RCC 7860 (cell line): Measurements from ENCODE around the gene ZNF337.
"Not testable (repeated sequence)": the region's sequence is repeated elsewhere in the genome, so short reads cannot be mapped to it uniquely, and the experiment has no call there.

Source experiments
- DNase-seq: peaks from one replicate; pipeline ENCODE4 v3.0.0-alpha.2; 2015; ENCODE audit warnings: low spot score
- FAIRE-seq: peaks from 2 replicates; lab custom pipeline; 2012; peaks lifted over from hg19 to GRCh38; lab: Jason Lieb, UNC

The ZNF337 gene

DNA sequence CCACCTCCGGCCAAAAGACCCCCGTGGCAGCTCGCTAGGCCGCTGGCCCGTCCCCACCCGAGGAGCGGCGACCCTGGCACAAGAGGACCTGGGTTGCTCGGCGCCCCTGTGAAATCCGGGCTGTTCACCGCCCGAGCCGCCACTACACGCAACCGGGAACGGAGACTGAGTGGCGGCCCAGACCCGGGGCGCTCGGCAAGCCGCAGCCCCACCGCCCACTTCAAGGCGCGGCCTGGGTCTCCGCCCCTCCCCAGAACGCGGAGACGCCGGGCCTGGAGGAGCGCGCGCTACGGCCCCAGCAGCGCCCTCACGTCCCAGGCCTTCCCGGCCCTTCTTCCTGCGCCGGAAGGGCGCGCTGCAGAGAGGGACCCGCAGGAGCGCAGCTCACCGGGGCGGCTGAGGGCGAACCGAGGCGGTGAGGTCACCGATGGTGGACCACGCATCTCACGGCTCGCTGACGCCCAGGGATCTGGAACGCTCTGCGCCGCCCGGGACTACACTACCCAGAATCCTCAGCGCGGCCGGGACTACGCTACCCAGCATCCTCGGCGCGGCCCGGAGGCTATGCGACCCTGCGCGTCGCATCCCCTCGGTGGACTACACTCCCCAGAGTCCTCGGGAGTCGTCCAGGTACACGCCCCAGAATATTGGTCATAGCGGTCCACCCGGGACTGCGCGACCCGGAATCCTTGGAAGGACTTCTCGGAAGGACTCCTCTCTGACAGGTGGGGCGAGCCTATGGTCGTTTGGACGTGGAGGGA lies at the start of gene ZNF337:
ZNF337 (minus strand) TSS at position 483 of the 761 bp plus-strand sequence. CDS start 10,436 bp downstream, outside the sequence.
- peak; percentile 87 for FAIRE-seq
- peak; percentile 90 for DNase-seq

DNA sequence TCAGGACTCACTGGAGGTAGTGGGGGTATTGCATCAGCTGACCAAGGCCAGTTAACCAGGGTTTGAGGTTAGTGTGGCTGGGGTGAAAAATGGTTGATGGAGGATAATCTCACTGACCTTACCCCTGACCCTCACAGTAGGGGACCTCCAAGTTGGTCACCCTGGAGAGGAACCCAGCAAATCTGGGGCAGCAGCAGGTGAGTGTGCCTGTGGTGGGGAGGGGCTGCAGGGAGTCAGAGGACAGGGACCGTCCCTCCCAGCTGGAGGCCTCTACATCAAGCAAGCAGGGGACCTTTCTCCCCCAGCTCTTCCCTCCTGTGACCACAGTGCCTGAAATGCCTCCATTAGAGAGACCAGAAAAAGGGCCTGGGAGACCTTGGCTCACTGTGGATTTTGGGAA lies 49.1 kb upstream of the ZNF337 start:
- FAIRE-seq (no peak), DNase-seq (no peak)

DNA sequence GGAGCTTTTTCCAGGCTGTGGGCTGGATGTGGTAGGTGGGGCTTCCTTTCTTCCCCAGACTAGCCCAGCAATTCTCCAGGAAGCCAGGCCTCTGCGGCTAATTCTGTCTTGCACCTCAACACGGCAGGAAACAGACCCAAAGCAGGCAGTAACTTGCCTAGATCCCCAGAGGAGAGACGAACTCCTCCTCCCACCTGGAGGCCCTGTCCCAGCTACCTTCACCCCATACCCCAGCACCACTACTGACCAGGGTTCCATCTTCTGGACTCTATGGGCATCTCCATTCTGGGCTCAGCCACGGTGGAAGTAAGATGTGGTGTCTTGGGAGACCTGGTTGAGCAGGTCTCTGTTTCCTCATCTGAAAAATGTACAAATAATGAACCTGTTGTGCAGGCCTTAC lies 48.4 kb upstream of the ZNF337 start:
- FAIRE-seq = no peak

DNA sequence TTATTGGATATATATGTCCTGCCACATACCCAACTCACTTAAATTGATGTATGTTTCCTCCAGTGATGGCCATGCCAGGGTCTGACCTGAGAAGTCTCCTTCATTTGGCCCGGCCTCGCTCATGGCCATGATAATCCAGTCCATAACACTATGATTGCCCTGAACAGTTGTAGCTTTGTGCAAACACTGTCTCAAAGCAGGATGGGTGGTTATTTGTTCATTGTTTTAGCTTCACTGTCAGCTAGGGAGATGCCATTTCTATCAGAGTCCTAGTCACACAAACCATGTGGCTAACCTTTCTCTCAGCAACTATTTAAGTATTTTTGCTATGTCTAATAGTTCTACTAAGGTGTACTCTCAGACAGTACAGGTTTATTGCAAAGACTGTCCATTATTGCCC lies 47.6 kb upstream of the ZNF337 start:
- DNase-seq = no peak
- FAIRE-seq = no peak

More for the DNA sequence above, 48.4 kb upstream of the ZNF337 start:
- DNase-seq = no peak

DNA sequence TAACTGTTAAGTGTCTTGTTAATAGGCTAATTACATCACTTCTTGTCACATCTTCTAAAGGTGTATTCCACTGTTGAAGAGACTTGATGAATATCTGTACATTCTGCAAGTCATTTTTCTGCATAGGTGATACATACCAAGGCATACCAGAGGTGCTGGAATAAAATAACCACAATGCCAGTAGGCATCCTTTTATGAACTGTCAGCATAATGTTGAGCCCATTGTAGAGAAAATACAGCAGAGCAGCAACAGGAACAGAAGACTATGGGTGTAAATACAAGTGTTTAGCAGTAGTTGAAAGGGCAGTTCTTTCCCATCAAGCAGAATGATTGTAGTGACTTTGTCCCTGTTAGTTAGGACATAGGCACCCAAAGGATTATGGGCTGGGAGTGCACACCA lies 44.4 kb upstream of the ZNF337 start:
- DNase-seq = no peak
- no peak for FAIRE-seq

DNA sequence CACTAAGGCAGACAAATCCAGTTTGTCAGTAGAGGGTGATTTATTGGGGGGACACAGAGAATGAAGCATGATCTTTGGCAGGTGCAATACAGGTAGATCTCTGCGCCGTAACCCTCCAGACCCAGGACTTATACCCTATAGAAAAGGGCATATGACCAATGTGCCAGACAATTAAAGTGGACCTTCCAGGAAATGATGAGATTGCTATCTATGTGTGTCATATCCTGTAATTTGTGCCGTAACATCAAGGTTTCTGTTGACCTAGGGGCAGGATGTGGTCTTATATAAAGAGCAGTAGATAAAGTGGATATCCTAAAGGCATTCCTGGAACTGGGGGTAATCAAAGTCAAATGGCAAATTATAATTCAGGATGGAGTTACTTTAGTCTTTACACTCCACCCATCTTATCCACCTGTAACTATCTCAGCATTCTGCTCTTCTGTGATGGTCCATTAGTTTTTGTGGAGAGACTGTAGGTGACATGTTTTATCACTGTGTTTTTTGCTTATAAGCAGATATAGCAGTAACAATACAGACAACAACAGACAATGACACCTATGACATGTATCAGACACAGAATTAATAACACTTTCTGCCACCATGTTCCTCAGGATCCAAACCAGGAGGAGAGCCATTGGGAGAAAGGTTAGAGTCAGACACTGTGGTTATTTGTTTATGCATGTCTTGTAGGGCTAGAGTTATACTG lies 43.1 kb upstream of the ZNF337 start:
- peak; percentile 35 for DNase-seq
- FAIRE-seq = no peak

DNA sequence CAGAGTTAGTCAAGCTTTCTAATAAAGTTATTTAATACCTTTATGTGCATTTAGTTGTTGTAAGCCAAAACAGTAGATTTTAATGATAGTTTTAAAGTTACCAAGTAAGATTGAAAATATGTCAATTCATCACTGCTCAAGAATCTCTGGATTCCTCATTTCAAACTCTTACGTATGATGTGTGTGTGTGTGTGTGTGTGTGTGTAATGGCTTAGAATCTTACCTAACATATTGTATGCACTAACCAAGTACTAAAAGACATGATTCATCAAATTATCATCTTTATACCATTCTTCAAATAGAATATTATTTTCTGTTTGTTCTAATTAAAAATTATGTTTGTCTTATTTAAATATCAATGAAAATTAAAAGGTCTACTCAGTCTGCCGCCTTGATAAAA lies 41.5 kb upstream of the ZNF337 start:
- DNase-seq (no peak), FAIRE-seq (no peak)

DNA sequence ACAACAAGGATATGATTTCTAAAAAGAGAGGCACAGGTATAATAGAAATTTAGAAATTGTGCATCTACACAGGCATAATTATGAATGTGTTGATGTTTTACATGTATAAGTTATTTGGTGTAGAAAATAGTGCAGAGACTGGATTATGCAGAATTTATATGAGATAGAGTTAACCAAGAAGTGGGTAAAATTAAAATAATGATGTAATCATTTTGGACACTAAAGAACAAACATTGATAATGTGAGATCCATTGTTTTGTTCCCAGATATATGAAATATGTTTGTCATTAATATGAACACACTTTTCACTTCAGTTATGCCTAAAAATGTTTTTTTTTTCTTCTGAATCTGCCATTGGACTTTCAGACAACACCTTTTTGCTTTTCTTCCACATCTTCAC lies 37.2 kb upstream of the ZNF337 start:
- DNase-seq = no peak
- FAIRE-seq = no peak

DNA sequence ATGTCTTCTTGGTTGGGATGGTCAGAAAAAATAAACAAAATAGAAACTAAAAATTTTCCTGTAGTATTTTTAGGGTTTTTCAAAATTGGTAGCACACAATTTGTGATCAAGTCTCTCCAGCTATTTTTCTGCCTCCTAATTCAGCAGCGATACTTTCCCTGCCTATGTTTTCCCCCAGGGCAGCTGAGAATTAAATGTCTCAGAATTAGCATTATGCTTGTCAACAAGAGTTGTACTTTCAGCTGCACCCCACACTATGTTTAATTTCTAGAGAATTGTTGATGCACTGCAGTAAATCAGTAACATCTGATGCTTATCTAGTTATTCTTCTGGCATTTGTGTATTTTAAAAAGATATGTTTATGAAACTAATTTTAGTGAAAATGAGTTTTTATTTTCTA lies 34.2 kb upstream of the ZNF337 start:
- no peak for FAIRE-seq

DNA sequence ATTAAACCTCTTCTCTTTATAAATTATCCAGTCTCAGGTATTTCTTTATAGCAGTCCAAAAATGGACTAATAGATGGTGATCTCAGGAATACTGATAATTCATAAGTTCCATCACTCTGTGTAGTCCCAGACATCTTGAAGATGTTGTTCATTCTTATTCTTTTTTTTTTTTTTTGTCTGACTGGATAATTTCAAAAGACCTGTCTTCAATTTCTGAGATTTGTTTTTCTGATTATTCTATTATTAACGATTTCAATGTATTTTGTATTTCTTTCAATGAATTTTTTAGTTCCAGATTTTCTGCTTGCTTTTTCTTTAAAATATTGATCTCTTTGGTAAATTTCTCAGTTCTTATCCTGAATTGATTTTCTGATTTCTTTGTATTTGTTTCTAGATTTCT lies 29.7 kb upstream of the ZNF337 start:
- no peak for FAIRE-seq
- DNase-seq = no peak

More for the DNA sequence above, 34.2 kb upstream of the ZNF337 start:
- no peak for DNase-seq

DNA sequence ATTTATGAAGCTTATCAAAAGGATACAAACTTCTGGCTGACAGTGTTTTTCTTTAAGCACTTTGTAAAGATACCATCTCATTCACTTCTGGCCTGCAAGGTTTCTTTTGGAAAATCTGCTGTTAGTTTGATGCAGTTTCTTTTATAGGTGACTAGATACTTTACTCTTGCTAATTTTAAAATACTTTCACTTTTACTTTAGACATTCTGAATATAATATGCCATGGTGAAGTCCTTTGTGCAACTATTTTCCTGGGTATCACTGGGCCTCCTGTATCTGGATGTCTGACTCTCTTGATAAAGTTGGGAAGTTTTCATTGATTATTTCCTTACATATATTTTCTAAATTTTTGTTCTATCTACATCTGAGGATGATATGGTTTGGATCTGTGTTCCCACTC lies 29.0 kb upstream of the ZNF337 start:
- DNase-seq (no peak), FAIRE-seq (no peak)

DNA sequence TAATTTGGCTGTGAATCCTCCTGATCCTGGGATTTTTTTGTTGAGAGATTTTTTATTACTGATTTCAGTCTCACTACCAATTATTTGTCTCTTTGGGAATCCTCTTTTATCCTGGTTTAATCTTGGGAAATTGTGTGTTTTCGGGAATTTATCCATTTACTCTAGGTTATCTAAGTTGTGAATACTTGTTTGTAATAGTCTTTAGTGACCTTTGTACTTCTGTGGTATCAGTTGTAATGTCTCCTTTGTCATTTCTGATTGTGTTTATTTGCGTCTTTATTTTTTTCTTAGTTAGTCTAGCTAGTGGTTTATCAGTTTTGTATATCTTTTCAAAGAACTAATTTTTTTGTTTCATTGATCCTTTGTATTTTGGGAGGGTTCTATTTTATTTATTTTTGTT lies 27.3 kb upstream of the ZNF337 start:
- no peak for DNase-seq
- no peak for FAIRE-seq

DNA sequence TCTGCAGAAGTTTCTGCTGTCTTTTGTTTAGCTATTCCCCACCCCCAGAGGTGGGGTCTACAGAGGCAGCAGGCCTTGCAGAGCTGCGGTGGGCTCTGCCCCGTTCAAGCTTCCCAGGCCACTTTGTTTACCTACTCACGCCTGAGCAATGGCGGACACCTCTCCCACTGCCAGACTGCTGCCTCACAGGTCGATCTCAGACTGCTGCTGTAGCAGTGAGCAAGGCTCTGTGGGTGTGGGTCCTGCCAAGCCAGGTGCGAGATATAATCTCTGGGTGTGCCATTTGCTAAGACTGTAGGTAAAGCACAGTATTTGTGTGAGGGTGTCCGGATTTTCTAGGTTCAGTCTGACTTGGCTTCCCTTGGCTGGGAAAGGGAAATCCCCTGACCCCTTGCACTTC lies 23.6 kb upstream of the ZNF337 start:
- FAIRE-seq (no peak), DNase-seq (no peak)

DNA sequence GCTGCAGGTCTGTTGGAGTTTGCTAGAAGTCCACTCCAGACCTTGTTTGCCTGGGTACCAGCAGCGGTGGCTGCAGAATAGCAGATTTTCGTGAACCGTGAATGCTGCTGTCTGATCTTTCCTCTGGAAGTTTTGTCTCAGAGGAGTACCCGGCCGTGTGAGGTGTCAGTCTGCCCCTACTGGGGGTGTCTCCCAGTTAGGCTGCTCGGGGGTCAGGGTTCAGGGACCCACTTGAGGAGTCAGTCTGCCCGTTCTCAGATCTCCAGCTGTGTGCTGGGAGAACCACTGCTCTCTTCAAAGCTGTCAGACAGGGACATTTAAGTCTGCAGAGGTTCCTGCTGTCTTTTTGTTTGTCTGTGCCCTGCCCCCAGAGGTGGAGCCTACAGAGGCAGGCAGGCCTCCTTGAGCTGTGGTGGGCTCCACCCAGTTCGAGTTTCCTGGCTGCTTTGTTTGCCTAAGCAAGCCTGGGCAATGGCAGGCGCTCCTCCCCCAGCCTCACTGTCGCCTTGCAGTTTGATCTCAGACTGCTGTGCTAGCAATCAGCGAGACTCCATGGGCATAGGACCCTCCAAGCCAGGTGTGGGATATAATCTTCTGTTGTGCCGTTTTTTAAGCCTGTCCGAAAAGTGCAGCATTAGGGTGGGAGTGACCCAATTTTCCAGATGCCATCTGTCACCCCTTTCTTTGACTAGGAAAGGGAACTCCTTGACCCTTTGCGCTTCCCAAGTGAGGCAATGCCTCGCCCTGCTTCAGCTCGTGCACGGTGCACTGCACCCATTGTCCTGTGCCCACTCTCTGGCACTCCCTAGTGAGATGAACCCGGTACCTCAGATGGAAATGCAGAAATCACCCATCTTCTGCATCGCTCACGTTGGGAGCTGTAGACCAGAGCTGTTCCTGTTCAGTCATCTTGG lies 22.5 kb upstream of the ZNF337 start:
- not testable (repeated sequence) for DNase-seq, FAIRE-seq

DNA sequence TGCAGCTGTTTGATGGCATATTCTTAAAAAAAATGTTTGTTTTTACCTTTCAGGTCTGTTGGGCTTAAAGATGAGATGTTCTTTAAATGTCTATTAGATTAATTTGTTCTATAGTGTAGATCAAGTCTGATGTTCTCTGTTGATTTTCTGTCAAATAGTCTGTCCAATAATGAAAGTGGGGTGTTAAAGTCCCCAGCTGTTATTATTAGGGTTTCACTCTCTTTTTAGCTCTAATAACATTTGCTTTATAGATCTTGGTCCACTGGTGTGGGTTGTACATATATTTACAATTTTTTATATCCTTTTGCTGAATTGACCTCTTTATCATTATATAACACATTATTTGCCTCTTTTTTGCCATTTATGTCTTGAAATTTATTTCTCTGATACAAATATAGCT lies 11.0 kb upstream of the ZNF337 start:
- DNase-seq (no peak), FAIRE-seq (no peak)

DNA sequence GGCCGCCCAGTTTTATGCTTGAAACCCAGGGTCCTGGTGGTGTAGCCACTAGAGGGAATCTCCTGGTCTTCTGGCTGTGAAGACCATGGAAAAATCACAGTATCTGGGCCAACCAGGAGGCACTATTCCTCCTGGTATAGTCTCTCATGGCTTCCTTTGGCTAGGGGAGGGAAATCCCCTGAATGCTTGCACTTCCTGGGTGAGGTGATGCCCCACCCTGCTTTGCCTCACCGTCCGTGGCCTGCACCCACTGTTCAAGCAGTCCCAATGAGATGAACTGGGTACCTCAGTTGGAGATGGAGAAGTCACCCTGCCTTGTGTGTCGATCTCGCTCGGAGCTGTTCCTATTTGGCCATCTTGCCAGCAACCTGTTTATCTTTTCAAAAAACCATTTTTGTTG lies 10.1 kb upstream of the ZNF337 start:
- FAIRE-seq (no peak), DNase-seq (no peak)

DNA sequence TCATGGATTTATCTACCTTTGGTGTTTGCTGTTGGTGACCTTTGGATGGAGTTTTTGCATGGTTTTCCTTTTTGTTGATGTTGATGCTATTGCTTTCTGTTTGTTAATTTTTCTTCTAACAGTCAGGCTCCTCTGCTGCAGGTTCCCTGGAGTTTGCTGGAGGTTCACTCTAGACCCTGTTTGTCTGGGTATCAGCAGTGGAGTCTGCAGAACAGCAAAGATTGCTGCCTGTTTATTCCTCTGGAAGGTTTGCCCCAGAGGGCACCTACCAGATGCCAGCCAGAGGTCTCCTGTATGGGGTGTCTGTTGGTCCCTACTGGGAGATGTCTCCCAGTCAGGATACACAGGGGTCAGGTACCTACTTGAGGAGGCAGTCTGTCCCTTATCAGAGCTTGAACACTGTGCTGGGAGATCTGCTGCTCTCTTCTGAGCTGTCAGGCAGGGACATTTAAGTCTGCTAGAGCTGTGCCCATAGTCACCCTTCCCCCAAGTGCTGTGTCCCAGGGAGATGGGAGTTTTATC lies 9.2 kb upstream of the ZNF337 start:
- no peak for FAIRE-seq
- DNase-seq = no peak

DNA sequence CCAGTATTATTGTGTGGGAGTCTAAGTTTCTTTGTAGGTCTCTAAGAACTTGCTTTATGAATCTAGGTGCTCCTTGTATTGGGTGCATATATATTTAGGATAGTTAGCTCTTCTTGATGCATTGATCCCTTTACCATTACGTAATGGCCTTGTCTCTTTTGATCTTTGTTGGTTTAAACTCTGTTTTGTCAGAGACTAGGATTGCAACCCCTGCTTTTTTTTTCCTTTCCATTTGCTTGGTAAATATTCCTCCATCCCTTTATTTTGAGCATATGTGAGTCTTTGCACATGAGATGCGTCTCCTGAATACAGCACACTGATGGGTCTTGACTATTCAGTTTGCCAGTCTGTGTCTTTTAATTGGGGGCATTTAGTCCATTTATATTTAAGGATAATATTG lies 7.7 kb upstream of the ZNF337 start:
- not testable (repeated sequence) for FAIRE-seq, DNase-seq

DNA sequence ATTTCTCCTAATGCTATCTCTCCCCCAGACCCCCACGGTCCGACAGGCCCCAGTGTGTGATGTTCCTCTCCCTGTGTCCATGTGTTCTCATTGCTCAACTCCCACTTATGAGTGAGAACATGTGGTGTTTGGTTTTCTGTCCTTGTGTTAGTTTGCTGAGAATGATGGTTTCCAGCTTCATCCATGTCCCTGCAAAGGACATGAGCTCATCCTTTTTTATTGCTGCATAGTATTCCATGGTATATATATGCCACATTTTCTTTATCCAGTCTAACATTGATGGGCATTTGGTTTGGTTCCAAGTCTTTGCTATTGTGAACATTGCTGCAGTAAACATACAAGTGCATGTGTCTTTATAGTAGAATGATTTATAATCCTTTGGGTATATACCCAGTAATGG lies 4.2 kb upstream of the ZNF337 start:
- not testable (repeated sequence) for FAIRE-seq

DNA sequence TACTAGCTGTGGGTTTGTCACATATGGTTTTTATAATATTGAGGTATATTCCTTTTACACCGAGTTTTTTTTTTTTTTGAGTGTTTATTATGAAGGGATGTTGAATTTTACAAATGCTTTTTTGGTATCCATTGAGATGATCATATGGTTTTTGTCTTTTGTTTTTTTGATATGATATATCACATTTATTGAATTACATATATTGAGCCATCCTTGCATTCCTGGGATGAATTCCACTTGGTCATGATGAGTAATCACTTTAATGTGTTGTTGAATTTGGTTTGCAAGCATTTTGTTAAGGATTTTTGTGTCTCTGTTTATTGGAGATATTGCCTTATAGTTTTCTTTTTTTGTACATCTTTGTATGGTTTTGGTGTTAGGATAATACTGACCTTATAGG lies 3.3 kb upstream of the ZNF337 start:
- DNase-seq (no peak), FAIRE-seq (no peak)

More for the DNA sequence above, 4.2 kb upstream of the ZNF337 start:
- not testable (repeated sequence) for DNase-seq

DNA sequence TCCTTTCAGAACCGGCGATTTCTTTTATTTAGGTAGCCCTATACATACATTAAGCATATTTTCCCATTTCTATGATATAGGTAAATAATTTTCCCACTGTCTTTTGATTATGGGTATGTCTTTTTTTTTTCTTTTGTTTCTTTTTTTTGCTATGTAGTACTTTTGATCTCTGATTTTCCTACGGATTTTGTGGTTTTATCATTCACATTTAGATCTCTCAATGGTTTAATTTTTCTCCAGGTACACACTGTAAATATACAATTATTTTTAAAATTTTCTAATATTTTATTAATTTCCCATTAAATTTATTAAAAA lies 436 bp upstream of the ZNF337 start:
- no peak for FAIRE-seq

More for the DNA sequence above, 436 bp upstream of the ZNF337 start:
- no peak for DNase-seq
